GM21723 (cell line): ENCODE results near the gene PKNOX2.
A peak's percentile ranks its signal among the peaks of the same experiment; 100 is the strongest.

Experiments
- ATAC-seq: cut with Tn5 transposase; IDR thresholded peaks from one replicate; pipeline ENCODE4 v1.9.1; 2021; ENCODE audit warnings: mild to moderate bottlenecking, moderate library complexity; ENCODE audit not compliant: unreplicated experiment

PKNOX2 gene

DNA sequence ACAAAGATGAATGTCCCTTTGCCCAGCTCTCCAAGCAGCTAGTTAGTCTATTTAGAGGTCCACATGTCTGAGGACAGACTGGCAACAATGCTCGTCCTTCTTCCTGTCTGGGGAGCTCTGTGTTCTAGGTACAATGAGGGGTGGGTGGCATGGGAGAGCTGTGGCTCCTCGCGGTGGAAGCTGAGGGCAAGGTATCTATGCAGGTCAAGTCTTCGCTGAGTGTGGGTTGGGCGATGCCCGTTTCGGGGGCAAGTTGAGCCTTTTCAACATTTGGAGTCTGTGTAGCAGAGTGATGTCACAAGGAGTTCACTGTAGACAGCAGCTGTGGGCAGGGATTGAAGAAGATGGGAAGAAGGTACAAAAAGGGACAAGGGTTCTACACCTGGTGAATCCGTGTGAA, 168.3 kb downstream of the PKNOX2 start:
- ATAC-seq = no peak

DNA sequence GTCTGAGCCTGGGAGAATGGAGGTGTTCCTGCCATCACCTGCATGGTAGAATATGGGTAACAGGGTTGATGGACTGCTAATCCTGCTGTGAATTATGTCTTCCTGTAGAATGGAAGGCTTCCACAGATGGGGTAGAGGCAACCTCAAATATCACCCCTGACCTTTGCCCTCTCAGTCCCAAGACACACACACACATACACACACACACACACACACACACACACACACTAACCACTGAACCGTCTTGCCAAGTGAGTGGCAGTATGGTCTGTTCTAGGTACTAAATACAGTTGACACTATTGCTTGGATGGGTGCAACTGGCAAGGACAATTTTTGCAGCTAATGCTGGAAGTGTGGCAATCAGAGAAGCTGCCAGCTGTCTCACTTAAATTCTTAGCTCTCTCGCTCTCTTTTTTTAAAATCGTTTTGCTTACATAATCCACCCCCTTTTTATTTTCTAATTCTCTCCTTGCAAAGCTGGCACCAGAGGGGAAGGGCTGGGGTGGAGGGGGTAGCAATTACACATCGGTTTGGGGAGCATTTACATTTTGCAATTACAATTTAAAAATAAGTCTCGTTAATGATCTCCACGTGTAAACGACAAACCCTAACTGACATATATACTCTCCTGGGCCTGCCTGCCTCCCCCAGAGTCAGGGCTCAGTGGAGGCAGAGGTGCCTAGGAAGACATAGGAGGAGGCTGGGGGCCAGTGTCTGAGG, 169.0 kb downstream of the PKNOX2 start:
- no peak for ATAC-seq

DNA sequence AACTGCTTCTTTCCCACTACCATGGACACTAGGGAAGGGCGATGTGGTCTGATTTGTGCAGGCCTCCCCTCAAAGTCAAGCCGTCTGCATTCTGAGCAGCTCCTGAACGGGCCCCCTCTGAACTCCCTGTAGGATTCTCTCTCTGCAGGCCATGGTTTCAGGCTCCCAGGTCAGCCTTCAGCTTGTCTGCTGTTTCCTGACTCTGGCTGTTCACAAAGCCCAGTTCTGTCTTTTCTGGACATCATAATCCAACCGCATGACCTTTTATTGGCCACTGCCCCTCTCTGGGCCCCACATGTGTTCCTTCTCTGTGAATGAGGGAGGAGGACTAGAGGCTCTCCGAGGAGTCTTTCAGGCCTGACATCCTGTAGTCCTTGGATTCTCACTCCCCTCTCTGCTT, 170.6 kb downstream of the PKNOX2 start:
- ATAC-seq = no peak

DNA sequence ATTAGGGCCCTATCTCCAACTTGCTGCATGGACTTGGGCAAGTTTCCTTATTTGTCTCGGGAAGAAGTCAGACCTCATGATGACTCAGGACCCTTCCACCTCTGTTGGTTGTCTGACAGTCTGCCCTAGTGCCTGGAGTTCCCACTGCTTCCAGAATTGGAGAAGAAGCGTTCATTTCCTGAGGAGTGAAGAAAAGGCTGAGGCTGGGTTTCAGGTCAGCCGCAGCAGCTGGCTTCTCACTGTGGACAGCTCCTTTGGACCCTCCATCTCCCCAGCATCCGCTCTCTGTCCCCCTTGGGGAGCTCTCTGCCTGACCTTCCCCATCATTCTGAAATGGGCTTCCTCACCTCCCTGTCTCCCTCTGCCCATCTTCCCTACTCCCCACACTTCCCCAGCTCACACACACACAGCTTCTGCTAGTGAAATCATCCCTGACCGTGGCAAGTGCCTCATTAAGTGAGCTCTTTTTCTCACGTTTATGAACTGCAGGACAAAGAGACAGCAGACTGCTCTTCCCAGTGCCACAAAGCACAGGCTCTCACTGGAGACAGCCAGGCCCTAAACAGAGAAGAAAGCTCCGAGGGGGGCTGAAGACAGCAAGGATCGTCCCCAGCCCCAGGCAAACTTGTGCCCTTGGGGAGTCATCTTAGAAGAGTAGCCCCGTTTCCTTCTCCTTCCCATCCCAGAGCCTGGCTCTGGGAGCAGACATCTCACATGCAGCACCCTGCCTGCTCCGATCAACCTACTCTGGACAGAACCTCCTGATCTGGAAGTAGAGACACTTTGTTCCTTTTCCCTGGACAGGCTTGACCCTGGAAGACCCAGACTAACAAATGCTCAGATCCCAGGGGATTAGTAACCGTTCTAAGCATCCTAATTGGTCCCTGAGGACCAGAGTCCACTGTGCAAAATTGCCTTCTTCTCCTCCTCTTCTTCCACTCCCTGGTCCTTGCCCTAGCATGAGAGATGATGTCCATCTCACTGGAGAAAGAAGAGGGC, 173.6 kb downstream of the PKNOX2 start:
- ATAC-seq = no peak

DNA sequence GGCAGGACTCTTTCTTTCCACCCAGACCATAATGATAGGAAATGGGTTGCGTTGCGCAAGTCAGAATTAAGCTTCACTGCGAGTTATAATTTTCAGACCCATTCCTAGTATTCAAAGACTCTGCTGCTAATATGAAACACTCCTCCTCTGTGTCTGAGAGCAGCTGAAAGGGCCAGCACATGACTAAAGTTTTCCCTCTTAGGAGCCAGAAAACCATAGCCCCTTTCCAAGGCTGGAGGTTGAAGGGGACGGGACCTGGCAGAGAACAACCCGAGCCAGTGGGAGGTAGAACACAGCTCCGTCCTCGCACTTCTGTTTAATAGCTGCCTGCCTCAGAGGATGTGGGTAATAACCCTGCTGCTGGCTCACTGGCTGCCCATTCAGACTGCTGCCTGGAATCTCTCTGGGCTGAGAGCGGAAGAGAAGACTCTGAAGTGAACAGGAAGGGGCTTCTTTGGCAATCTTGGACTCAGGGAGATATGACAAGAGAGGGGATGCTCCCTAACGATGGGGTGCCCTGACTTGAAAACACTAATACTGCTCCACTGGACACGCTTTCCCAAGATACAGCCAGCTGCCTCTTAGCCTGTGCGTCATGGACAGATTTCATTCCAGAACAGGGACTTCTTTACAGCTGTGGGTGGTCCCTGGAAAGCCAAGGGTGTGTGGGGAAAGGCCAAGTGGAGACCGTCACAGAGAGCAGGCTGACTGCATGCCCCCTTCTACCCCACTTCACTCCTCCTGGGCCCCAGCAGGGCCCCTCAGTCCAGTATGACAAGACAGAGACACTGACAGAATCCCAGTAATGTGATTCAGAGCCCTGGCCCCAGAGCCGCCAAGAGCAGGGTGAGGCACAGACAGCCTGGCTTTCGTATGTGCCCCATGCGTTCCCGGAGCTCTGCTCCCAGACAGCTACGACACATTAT, 174.6 kb downstream of the PKNOX2 start:
- ATAC-seq = no peak

DNA sequence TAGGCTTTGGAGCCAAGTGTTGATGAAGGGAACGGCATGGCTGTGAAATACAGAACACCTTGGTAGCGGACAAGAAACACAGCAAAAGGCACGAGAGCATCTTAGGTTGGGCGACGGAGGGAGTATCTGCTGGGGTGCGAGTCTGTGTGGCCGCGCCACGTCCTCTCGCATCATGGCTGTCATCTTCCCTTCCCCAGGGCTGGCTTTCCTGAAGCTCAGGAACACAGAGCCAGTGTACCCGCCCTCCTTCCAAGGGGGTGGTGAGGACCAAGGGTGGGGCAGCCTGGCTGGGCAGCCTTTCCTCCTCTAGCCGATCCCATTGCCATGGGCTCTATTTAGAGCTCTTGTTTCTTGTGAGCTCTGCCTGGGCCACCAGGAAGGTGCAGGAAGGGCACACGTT, 177.1 kb downstream of the PKNOX2 start:
- ATAC-seq = no peak

DNA sequence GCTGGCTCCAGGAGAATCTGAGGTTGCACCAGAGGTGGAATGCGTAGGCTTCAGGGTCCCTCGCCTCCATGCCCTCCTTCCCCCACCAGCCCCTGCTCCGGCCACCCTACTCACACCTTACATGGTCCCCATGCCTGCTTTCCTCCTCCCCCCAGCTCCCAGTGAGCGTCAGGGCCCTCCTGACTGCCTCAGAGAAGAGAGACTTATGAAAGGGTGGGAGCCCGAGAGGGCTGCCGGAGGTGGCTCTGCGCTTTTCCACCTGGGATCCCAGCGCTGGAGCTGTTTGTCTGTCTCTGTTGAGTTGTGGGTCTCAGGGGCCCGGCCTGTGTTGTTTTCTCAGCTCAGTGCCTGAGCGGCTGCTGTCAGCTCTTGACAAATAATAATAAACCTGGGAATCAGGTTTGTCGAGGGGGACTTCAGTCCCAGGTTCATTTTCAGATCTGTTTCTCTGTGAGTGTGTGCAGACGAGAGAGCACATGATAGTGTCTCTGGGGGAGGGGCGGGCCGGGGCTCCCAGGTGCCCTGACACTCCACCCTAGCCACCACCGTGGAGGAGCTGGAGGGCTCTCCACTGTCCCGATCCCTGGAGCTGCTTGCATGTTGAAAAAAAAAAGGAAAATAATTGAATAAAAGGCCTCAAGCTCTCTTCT, 177.9 kb downstream of the PKNOX2 start:
- no peak for ATAC-seq

DNA sequence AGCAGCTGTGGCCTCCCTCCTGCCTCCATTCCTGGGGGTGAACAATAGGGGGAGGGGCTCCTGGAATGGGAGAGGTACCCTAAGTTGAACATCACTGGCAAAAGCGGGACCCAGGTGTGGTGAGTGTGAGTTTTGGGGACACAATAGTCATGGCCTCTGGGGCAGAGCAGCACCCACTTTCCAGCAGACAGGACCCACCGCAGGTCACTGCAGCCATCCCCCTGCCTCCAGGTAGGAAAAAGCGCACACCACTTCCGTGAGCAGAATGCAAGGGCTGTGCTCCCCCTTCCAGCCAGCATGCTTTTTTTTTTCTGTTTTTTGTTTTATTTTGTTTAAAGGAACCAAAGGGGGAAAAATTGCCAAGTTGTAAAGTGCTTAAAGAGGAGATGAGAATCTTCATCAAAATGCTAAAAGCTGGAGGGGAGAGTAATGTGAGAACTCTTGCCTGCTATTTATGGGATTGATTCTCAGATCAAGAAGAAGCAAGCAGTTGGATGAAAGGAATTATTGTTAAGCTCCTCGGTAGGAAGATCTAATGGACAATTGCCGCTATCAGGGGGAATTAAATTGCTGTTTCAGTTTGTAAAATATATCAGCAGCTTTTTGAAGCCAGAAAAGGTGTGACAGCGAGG, 178.7 kb downstream of the PKNOX2 start:
- ATAC-seq = no peak

DNA sequence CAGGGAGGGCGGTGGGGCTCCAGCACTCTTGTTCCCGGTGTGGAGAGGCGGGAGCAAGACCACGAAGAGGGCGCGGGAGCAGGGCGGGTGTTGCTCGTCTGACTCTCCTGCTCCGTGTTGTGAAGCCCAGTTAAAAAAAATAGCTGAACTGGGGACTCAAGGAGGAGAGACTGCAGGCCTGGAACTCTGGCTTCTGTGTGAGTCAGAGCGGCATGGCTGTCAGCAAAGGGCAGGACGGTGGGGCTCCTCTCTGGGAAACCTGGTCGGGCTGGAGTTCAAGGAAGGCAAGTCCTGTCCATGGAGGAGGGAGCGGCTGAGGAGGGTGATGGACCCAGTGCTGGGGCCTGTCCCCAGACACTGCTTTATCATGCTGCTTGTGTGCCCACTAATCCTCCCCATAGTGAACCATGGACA, 179.2 kb downstream of the PKNOX2 start:
- ATAC-seq = no peak

DNA sequence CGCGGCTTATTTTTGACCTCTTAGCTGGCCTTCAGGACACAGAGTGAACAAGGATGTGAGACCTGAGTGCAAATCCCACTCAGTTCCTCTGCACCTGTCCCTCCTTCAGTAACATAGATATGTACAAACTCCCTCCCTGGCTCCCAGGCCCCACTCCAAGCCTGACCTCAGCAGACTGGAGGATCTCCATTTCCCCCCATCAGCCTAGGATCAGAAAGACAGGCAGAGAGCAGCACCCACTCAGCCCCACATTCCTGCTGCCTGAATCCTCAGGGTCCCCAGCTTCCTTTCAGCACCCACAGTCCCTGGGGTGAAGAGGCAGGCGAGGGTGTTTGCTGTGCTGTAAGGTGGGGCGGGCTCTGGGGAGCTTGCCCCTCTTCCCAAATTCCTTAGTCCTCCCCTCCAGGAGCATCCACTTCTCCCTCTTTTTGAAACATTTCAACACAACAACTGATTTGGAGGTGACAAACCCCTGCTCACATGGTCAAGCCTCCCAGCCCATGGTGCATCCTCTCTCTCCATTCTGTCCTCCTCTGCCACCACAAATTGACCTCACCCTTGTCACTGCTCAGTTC, 180.4 kb downstream of the PKNOX2 start:
- ATAC-seq = no peak

DNA sequence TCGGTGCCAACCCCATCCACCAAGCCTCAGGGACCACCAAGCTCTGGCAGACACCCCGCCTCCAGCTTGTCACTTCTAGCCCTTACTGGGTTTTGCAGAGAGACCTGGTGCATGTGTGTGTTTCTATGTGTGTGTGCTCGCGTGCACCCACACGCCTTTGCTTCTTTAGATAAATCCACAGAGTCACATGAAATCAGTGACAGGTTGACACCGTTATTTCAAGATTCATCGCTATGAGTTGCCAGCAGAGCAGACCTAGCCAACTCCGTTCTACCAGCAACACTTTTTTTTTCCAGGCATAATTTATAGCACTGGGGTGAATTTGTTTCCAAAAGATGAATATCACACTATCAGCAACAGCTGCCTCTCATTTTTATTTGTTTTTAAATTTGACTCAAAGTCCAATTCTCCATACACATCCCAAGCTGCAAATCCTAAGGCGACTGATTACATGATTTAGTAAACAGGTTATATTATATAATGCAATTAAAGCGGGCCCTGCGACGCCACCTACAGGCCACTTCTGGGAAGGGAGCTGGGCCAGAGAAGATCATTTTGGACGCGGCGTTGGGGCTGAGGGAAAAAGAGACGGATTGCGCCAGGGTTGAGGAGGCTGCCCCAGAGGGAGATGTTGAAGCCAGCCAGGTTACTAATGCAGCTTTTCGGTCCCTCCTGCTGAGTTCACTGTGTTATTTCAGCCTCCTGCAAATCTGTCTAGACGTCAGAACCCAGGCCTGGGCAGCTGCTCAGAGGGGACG, 181.0 kb downstream of the PKNOX2 start:
- peak; percentile 57 for ATAC-seq

DNA sequence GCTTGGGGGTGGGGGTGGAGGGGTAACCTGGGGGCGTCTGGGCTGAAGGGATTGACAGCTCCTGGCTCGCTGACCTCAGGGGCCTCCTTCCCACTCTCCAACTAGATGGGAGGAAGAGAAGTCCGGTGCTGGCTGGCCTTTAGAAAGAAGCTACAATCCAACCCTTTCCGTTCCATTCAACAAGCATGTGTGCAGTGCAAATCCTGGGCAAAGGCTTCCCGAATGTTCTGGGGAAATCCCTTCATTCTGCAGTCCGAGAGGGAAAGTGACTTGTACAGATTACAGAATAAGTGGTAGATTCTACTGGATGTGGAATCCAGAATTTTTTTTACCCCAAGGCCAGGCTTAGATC, 181.6 kb downstream of the PKNOX2 start:
- ATAC-seq = no peak

DNA sequence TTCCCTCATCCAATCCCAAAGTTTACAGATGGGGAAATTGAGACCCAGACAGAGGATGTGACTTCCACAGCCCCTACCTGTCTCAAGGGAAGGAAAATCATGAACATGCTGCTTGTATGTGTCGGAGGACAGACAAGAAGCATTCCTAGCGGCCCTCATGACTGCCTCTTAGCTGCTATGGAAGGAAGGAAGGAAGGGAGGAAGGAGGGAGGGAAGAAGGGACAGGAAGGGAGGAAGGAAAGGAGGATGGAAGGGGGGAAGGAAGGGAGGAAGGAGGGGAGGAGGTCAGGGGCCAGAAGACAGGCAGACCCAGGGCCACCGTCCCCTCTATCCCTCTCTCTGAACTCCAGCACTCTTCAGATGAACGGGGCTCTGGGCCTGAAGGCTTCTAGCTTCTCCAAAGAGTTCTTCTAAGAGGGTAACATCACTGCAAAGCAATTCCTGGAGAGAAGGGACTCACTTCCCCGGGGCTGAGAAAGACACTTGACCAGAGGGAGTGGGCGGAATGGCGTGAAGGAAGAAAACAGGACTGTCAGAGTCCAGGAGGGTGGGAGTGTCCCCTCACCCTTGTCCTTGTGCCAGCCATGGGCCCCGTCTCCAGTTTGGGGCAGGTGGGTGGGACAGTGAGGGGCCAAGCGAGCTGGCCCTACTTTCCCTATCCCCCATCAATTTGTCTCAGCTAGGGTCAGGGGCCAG, 182.2 kb downstream of the PKNOX2 start:
- no peak for ATAC-seq

DNA sequence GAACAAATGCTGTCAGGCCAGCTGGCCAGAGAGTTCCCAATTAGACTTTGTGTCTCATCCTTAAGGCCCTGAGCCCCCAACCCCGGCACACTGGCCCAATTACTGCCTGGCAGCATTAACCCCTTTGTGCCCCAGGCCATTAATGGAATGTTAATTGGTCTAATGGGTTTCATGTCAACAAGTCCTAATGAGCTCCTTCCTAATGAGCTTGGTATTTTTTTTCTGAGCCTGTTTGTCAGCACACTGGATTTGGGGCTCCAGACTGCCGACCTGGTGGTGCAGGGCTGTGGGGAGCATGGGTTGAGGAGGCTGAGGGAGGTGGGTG, 182.7 kb downstream of the PKNOX2 start:
- no peak for ATAC-seq

DNA sequence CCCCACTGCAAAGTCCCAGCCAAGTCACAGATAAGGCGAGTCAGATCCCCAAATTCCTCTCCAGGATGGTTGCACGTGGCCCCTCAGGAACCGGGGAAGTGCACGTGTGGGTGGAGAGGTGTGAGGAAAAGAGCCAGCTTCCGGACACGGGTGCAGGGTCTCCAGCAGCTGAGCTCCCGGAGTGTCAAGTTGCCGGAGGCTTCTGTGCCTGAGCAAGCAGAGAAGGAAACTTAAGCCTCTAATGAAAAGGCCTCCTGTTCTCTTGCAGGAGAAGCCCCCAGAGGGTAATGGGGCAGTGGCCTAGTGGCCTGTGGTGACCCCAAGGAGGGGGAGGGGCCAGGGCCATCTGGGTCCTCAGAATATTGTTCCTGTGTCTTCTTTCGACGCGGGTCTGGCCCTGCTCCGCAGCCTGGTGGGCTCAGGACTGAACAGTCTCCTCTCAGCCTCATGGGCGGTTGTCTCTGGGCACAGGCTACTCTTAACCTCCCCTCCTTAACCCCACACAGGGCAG, 183.6 kb downstream of the PKNOX2 start:
- no peak for ATAC-seq

DNA sequence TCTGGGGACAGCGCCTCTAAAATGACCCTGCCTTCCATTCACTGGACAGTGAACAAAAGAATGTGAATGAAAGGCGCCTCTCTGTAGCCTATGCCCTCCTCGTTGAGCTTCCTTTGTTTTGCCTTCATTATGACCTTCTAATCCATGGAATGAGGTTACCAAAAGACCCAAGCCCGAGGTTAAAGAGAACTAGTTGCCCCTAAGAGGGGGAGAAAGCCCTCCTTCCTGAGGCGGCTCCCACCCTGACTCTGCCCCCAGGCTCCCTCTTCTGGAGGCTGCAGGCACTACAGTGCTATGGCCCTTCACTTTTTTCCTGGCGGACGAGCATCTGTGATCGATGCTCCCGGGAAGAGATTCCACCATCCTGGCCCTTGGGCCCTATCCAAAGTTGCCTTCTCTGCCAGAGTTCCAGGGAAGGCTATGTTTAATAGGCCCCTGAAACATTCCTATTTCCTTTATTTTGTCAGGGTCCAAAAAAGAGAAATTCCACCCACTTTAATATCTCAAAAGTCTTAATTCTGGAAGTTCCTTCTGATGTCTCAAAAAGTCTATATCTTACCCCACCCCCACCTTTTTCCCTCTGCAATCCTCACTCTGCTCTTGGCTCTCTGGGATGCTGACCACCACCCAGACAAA, 184.2 kb downstream of the PKNOX2 start:
- no peak for ATAC-seq

DNA sequence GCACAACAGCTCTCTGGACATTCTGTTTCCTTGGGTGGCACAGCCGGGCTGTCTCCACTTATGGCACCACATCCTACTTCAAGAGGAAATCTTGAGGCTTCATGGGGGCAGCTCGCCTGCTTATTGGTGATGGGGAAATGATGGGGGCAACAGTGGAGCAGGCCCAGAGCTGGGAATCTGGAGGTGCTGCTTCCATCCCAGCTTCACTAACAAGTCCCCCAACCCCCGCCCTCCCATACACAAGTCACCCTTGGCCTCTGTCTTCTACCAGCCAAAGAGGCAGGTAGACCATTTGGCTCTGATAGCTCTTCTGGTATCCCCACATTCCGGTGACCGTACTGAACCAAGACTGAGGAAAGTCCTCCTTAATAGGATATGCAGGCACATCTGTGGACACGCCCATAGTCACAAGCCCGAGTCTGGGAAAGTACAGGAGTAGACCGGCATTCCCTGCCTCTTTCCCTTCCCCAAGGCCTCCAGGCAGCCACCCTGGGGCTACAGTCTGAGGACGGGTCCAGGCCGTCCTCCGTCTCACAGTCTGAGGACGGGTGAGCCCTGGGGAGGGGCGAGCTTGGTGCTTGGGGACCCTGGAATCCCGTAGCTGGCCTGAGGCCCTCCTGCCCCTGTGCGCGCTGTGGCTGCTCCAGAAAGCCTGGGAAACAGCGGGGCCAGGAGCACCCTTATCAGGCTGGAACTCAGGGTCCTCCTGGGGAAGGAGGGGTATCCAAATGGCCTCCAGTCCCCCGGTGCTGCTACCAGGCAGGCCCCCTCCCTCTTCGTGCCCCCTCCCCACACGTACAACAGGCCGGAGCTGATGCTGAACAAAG, 185.9 kb downstream of the PKNOX2 start:
- ATAC-seq = no peak
